Naive B cell (primary cell): ENCODE results near the gene FER. TPM values are rescaled to one million over a fixed set of nuclear protein-coding genes. Genes with fewer than 3 reads are reported as not detected.
"Not testable (repeated sequence)": the region's sequence is repeated elsewhere in the genome, so short reads cannot be mapped to it uniquely, and the experiment has no call there.

Experiments used
- ATAC-seq, 2 donors: fragments of 150-1000 bp; cut with Tn5 transposase; 2 replicates each; pipeline ENCODE4 v1.10.0; 2021; ENCODE audit warnings: low read depth in 2 of 2, mild to moderate bottlenecking in 2 of 2, moderate library complexity in 2 of 2
- DNase-seq: peaks from one replicate; pipeline ENCODE4 v3.0.0; 2022
- H3K27ac Mint-ChIP-seq, 6 donors: one replicate each; pipeline ENCODE4 v1.8.0; 2020 to 2022; ENCODE audit warnings: mild to moderate bottlenecking in 6 of 6, mixed read lengths in 6 of 6, moderate library complexity in 5 of 6, inconsistent platforms in 2 of 6
- H3K27me3 Mint-ChIP-seq, 3 donors: one replicate each; pipeline ENCODE4 v1.8.0; 2021 to 2022; ENCODE audit warnings: mixed read lengths in 3 of 3, mild to moderate bottlenecking in 1 of 3
- H3K36me3 Mint-ChIP-seq, 2 donors: one replicate each; pipeline ENCODE4 v1.8.0; 2020 to 2022; ENCODE audit warnings: mixed read lengths in 2 of 2, inconsistent platforms in 1 of 2, mild to moderate bottlenecking in 1 of 2
- H3K4me1 Mint-ChIP-seq, 3 donors: one replicate each; pipeline ENCODE4 v1.8.0; 2020 to 2022; ENCODE audit warnings: mixed read lengths in 3 of 3, inconsistent platforms in 1 of 3, mild to moderate bottlenecking in 1 of 3, moderate library complexity in 1 of 3
- H3K4me3 Mint-ChIP-seq, 8 donors: one replicate each; pipeline ENCODE4 v1.8.0; 2020 to 2022; ENCODE audit warnings: mild to moderate bottlenecking in 8 of 8, mixed read lengths in 8 of 8, moderate library complexity in 8 of 8, inconsistent platforms in 2 of 8
- H3K9me3 Mint-ChIP-seq, 7 donors: one replicate each; pipeline ENCODE4 v1.8.0; 2020 to 2022; ENCODE audit warnings: mixed read lengths in 7 of 7, mild to moderate bottlenecking in 5 of 7, inconsistent platforms in 2 of 7, moderate library complexity in 1 of 7
- polyA plus RNA-seq, 6 donors: library from polyadenylated mRNA; unstranded; fragments of 300-500 nt; fragmentation: Illumina TruSeq; gene quantifications; one replicate each; pipeline ENCODE4 v1.2.3, GENCODE V29; 2021; ENCODE audit warnings: low read depth in 6 of 6

FER gene
- polyA plus RNA-seq, 6 donors from 2014 or later = 9.6 to 21.0 (median 17.2) TPM

DNA sequence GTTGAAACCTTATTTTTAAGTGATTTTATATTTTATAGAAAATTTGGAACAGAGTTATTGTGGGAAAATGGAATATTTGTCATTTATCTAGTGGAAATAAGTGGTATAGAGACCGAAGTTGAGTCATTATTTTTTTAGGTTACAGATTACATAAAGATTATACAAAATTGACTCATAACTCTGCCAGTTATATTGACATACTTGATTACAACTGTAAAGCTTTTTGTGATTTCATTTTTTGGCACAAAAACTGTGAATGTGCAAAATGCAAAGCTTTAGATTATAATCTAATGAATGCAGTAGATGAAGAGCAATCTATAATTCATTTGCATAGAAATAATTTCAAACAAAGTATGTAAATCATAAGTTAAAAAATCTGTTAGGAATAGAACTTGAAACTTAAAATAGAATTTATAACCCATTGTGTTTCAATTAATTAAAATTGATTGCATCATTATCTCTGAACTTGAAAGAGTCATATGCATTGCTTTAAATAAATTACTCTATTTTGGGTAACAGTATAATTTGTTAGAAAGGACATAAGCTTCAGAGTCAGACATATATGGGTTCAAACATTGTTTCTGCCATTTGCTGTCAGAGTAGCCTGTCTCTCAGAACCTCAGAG is 280.4 kb downstream of the FER start:
- H3K27me3 Mint-ChIP-seq = no peaks in the 10 kb centered on the region
- ATAC-seq (no peak), DNase-seq (no peak)
- H3K27ac Mint-ChIP-seq = no peak overlapping the region
- no peak overlapping the region for H3K4me3 Mint-ChIP-seq
- H3K4me1 Mint-ChIP-seq = peaks cover 0 to 7% (median 0%) of the 10 kb centered on the region in 3 donors
- H3K9me3 Mint-ChIP-seq = peaks cover 0 to 10% (median 2%) of the 10 kb centered on the region in 7 donors
- peaks cover 5 to 8% of the 10 kb centered on the region in 2 donors for H3K36me3 Mint-ChIP-seq

DNA sequence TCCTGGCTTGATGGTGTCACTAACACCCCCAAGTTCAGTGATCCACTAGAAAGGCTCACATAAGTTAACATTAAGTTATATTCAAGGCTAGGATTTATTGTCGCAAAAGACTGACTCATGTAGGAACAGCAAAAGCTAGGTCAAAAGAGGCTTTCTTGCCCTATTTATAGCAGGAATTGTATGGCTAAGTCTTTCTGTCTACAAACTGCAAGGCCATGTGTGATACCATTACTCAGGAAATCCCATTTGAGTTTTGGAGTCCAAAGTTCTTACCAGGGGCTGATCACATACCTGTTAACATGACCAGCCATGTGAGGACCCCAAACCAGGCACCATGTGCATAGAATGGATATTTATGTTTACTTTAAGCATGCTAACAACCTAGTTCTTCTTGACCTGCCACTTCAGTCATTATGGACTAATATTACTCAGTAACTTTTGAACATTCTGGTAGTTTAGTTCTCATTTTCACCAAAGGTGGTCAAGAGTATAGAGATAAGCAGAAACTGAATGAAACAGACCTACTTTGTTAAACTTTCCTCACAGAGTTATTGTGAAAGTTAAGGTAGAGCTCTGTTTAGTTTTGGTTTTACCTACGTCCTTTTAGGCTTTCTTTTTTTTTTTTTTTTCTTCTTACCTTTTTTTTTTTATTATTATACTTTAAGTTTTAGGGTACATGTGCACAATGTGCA is 281.1 kb downstream of the FER start:
- Mint-ChIP-seq H3K27ac (no peak overlapping the region), H3K4me1 (peaks cover 0 to 7% (median 0%) of the 10 kb centered on the region in 3 donors), H3K36me3 (peaks cover 5 to 8% of the 10 kb centered on the region in 2 donors), H3K9me3 (peaks cover 0 to 10% (median 2%) of the 10 kb centered on the region in 7 donors), H3K4me3 (no peak overlapping the region), H3K27me3 (no peaks in the 10 kb centered on the region)
- DNase-seq = no peak
- ATAC-seq = no peak

DNA sequence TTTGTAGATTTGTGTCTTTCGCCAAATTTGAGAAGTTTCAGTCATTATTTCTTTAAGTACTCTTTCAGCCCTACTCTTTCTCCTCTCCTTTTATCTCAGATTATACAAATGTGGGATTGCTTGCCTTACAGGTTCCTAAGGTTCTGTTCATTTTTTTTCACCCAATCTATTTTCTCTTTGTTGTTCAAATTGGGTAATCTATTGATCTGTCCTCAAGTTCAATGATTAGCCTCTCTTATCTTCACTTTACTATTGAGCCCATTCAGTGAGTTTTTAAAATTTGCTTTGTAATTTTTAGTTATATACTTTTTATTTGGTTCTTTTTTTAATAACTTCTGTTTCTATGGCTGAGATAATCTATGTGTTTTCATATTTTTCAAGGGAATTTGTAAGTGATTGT is 282.1 kb downstream of the FER start:
- Mint-ChIP-seq H3K4me1 (peaks cover 0 to 15% (median 4%) of the 10 kb centered on the region in 3 donors), H3K27ac (peak overlapping the region in 1 of 6 donors; percentile 84), H3K4me3 (no peak overlapping the region)

DNA sequence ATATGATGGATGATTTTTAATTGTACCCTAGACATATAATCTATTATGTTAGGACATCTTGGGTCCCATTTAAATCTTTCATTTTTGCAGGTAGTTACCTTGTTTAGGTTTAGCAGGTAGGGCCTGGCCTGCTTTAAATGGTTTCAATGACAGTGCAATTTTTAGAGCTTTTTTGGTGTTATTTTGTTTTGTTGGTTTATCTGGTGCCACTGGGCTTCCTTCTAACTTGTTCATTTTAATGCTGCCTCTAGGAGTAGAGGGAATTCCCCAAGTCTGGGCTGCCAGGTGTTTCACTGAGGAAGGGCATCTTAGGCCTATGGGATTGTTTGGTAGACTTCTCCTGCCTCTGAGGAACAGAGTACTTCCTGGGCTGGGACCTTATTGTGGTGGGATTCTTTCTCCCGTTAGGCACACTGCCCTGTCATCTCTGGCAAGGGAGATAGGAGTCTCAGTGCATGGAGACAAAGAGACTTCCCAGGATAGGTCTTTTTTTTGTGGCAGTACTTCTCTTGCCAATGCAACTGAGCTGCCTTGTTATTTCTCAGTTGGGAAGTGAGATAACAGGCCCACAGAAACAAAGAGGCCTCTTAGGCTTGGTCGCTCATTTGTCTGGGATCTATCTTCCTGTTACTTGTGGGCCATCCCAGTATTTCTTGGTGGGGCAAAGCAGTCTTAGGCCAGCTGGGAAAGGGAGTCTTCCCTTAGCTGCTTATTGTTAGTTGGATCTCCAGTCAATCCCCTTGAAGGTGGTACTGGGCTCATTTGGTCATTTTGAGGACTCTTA is 282.9 kb downstream of the FER start:
- no peaks in the 10 kb centered on the region for H3K36me3 Mint-ChIP-seq
- DNase-seq (no peak), ATAC-seq (no peak)
- H3K27me3 Mint-ChIP-seq = no peaks in the 10 kb centered on the region
- H3K27ac Mint-ChIP-seq = no peak overlapping the region
- peaks cover 0 to 15% (median 4%) of the 10 kb centered on the region in 3 donors for H3K4me1 Mint-ChIP-seq
- H3K9me3 Mint-ChIP-seq = peaks cover 0 to 2% (median 0%) of the 10 kb centered on the region in 7 donors
- H3K4me3 Mint-ChIP-seq = no peak overlapping the region

More for the DNA sequence above, 282.1 kb downstream of the FER start:
- no peaks in the 10 kb centered on the region for H3K27me3 Mint-ChIP-seq
- H3K9me3 Mint-ChIP-seq = peaks cover 0 to 2% (median 0%) of the 10 kb centered on the region in 7 donors
- DNase-seq (no peak), ATAC-seq (no peak)
- H3K36me3 Mint-ChIP-seq = no peaks in the 10 kb centered on the region

DNA sequence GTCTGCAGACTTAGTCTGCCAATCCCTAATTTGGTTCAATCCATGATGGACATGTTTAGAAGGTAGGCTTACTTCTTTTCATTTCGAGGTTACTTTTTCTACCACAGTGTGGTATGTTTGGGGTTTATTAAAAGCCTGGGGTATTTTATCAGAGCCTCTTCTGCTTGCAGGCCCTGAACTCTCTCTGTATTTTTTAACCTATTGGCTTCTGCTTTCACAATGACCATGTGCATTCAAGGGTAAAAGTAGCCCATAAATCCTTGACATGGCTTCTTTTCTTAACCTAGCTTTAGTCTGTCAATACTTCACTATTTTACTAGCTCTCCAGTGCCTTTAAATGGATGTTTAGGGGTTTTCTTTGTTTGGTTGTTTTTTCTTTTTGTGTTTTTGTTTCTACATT is 286.6 kb downstream of the FER start:
- ATAC-seq = no peak
- H3K27me3 Mint-ChIP-seq = no peaks in the 10 kb centered on the region
- H3K4me1 Mint-ChIP-seq = peaks cover 0 to 15% (median 4%) of the 10 kb centered on the region in 3 donors
- H3K9me3 Mint-ChIP-seq = peaks cover 0 to 2% (median 0%) of the 10 kb centered on the region in 7 donors
- DNase-seq = no peak
- peak overlapping the region in 1 of 6 donors; percentile 87 for H3K27ac Mint-ChIP-seq
- H3K4me3 Mint-ChIP-seq = no peak overlapping the region
- peaks cover 0 to 14% of the 10 kb centered on the region in 2 donors for H3K36me3 Mint-ChIP-seq

DNA sequence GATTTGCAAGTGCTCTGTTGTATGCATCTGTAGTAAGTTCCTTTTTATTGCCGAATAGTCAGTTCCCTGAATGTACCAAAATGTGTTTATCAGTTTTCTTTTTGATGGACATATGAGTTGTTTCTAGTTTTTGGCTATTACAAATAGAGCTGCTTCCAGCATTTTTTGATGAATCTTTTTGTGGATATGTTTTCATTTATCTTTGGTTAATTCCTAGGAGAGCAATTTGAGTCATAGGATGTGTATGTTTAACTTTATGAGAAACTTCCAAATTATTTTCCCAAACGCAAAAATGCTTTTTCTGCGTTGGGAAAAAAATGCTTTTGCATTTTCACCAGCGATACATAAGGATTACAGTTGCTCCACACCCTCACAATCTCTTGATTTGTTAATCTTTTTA is 287.7 kb downstream of the FER start:
- Mint-ChIP-seq H3K4me3 (no peak overlapping the region), H3K9me3 (peaks cover 0 to 2% (median 0%) of the 10 kb centered on the region in 7 donors), H3K27me3 (no peaks in the 10 kb centered on the region), H3K4me1 (peaks cover 0 to 15% (median 4%) of the 10 kb centered on the region in 3 donors), H3K36me3 (peaks cover 0 to 14% of the 10 kb centered on the region in 2 donors), H3K27ac (no peak overlapping the region)
- no peak for DNase-seq
- no peak for ATAC-seq

DNA sequence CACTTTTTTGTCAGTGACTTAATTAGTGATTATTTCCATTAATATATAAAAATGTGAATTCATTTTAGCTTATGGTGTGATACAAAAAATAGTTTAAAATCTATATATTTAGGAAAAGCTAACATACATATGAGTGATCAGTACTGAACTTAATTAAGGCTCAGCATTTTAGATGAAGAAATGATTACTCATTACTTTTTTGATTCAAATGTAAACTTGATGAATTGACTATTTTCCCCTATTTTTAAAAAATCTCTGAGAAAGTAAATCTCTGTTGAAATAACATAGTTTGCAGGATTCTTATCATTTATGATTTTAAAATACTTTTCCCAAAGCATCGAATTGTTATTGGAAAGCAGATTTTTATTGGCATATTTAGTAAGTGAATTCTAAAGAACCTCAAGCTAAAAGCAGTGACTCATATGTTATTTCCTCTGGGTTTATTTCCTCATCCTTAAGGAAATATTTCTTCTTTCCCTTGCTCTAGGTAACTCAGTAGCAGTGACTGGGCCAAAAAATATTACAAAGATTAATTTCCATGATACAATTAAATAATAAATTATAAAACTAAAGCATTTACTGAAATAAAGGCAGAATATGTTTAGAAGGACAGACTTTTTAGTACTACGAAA is 290.6 kb downstream of the FER start:
- no peak overlapping the region for H3K27ac Mint-ChIP-seq
- no peaks in the 10 kb centered on the region for H3K27me3 Mint-ChIP-seq
- DNase-seq (no peak), ATAC-seq (no peak)
- peaks cover 0 to 8% (median 4%) of the 10 kb centered on the region in 3 donors for H3K4me1 Mint-ChIP-seq
- peaks cover 0 to 14% of the 10 kb centered on the region in 2 donors for H3K36me3 Mint-ChIP-seq
- no peaks in the 10 kb centered on the region for H3K9me3 Mint-ChIP-seq
- no peak overlapping the region for H3K4me3 Mint-ChIP-seq

DNA sequence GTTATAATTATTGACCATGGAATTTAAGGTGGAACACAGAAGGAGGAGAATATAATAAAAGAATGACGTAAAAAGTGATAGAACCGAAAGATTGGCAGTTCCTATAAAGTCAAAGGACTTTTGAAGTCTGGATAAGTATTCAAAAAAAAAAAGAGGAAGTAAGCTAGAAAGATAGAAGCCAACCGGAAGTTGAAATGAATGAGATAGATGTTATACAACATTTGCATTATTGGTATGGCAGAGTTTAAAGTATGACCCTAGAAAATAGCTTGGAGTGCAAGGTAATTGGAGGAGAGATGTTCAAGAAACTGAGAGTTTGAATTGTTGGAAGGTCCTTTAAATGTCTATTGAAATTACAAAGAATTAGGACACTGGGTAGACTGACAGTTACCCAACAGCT is 293.6 kb downstream of the FER start:
- Mint-ChIP-seq H3K4me1 (no peaks in the 10 kb centered on the region), H3K27ac (no peak overlapping the region), H3K27me3 (no peaks in the 10 kb centered on the region), H3K4me3 (no peak overlapping the region), H3K9me3 (no peaks in the 10 kb centered on the region), H3K36me3 (peaks cover 0 to 9% of the 10 kb centered on the region in 2 donors)
- ATAC-seq (peak; percentile 66 to 78), DNase-seq (peak; percentile 14)

DNA sequence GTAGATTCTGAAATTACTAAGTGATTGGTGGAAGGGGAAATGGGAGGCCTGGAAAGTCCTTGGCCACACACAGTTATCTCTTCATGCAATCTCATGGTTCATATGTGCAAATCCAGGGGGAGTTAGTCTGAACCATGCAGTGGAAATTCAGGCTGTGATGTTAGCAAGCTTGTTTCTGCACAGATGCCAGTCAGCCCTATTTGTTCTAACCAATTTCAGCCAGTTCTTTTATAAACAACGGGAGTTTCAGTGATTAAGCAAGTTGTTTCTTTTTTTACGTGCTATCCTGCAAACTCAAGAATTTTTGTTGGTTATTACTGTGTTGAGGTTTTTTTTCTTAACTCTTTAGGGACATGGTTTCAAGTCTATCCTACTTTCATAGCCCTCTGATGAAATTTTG is 298.0 kb downstream of the FER start:
- H3K36me3 Mint-ChIP-seq = no peaks in the 10 kb centered on the region
- no peaks in the 10 kb centered on the region for H3K4me1 Mint-ChIP-seq
- peak overlapping the region in 1 of 6 donors; percentile 10 for H3K27ac Mint-ChIP-seq
- H3K27me3 Mint-ChIP-seq = no peaks in the 10 kb centered on the region
- ATAC-seq (no peak), DNase-seq (no peak)
- no peaks in the 10 kb centered on the region for H3K9me3 Mint-ChIP-seq
- H3K4me3 Mint-ChIP-seq = no peak overlapping the region

DNA sequence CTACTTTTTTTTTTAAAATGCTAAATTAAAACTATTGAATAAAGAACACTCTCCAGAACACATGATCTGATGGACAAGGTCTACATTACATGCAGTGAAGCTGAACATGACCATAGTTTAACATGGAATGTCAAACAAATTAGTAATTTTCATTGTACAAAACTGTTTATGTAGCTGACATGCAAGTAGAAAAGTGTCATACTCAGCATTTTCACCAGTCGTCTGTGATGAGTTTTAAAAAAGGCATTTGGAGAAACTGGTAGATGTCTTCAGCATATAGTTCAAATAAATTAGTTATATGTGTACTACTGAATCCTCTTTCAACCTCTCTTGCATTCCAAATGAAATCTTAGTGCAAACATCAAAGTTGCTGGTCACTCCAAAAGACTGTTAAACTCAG is 301.9 kb downstream of the FER start:
- Mint-ChIP-seq H3K9me3 (no peaks in the 10 kb centered on the region), H3K4me1 (peaks cover 4 to 8% (median 6%) of the 10 kb centered on the region in 3 donors)

DNA sequence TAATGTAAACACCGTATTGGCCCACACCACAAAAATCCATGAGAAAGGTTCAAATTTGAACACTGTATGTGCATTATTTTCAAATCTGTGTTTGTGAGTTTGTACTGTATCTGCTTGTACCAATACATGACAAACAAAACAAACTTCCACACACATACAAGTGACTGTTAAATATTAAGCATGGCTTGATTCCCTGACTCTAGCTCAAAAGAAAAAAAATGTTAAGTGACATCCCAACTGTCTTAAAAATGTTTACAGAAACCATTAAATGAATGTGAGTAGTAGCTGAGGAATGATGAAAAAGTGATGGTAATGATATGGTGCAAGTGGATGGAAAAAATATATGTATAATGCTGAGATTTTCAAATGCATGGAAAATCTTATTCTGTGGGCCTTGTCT is 302.6 kb downstream of the FER start:
- H3K9me3 Mint-ChIP-seq, H3K27me3 Mint-ChIP-seq, H3K4me1 Mint-ChIP-seq, ATAC-seq, DNase-seq, H3K4me3 Mint-ChIP-seq: not testable (repeated sequence)
- Mint-ChIP-seq H3K27ac (peak overlapping the region in 1 of 6 donors; percentile 79), H3K36me3 (peaks cover 15 to 18% of the 10 kb centered on the region in 2 donors)

More for the DNA sequence above, 301.9 kb downstream of the FER start:
- Mint-ChIP-seq H3K36me3 (peaks cover 10 to 18% of the 10 kb centered on the region in 2 donors), H3K27me3 (no peaks in the 10 kb centered on the region), H3K27ac (no peak overlapping the region), H3K4me3 (no peak overlapping the region)
- ATAC-seq = no peak
- DNase-seq = no peak

DNA sequence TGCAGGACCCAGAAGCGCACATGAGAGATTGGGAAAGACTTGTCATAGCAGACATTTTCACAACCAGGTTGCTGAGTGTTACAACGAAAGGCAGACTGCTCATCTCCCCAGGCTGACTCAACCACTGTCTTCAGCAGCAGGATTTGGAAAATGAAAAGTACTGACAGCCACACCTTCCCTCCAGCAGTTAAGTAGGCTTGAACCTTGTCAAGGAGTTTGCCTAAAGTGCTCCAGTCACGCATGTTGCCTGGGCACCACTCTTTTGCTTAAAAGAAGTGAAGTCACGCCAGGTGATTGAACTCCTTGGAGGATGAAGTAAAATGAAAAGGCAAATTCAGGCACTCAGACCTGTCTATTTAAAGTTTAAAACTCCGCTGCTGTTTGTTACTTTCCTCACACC is 304.5 kb downstream of the FER start:
- H3K27ac Mint-ChIP-seq, H3K9me3 Mint-ChIP-seq, H3K27me3 Mint-ChIP-seq, H3K4me3 Mint-ChIP-seq, ATAC-seq, DNase-seq, H3K4me1 Mint-ChIP-seq: not testable (repeated sequence)
- H3K36me3 Mint-ChIP-seq = peaks cover 15 to 18% of the 10 kb centered on the region in 2 donors

DNA sequence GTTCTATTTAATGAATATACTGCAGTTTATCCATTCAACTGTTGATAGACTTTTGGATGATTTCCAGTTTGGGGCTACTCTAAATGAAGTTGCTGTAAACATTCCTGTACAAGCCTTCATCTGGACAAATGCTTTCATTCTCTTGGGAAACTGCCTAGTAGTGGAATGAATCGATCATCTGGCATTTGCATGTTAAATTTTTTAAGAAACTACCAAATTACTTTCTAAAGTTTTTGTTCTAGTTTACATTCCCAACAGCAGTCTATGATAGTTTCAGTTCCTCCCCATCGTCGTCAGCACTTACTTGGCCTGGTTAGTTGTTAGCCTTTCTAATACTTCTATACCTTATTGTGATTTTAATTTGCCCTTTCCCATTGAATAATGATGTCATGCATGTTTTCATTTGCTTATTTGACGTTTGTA is 306.3 kb downstream of the FER start:
- H3K4me1 Mint-ChIP-seq = peaks cover 4 to 8% (median 6%) of the 10 kb centered on the region in 3 donors
- no peaks in the 10 kb centered on the region for H3K27me3 Mint-ChIP-seq
- no peaks in the 10 kb centered on the region for H3K9me3 Mint-ChIP-seq
- DNase-seq = no peak
- H3K27ac Mint-ChIP-seq = peak overlapping the region in 3 of 6 donors; percentile 32 to 45 (median 35)
- ATAC-seq = peak; percentile 47 to 59
- H3K4me3 Mint-ChIP-seq = no peak overlapping the region
- peaks cover 15 to 18% of the 10 kb centered on the region in 2 donors for H3K36me3 Mint-ChIP-seq
